IMR-90 (cell line): Measurements from ENCODE around the gene GCH1. TPM values are rescaled to one million over a fixed set of nuclear protein-coding genes. Genes with fewer than 3 reads are reported as not detected.
A peak's percentile ranks its signal among the peaks of the same experiment; 100 is the strongest.
"Not testable (repeated sequence)": the region's sequence is repeated elsewhere in the genome, so short reads cannot be mapped to it uniquely, and the experiment has no call there.

Experiments used
- ATAC-seq: fragments of 200-7000 bp; cut with Tn5 transposase; 2 replicates; pipeline ENCODE4 v1.9.1; 2020; ENCODE audit warnings: low read depth, mild to moderate bottlenecking, moderate library complexity
- BruUV-seq: library from RNA; stranded (reverse); fragments of 400-500 nt; replicated peaks from 2 replicates; lab custom pipeline; 2021; lab: Mats Ljungman, UMichigan
- CTCF ChIA-PET: fragments of 300-600 bp; formaldehyde crosslinking; extraction: SDS; loops from one replicate; lab custom pipeline; 2021; ENCODE audit warnings: antibody characterized with exemption; lab: Yijun Ruan, JAX
- POLR2A ChIA-PET: fragments of 300-600 bp; sonication (Branson Sonifier 250); formaldehyde crosslinking; loops from one replicate; lab custom pipeline; 2022; ENCODE audit warnings: antibody characterized with exemption; ENCODE audit not compliant: unreplicated experiment; lab: Charles Lee
- DNase-seq: peaks from one replicate; pipeline ENCODE4 v3.0.0; 2013
- H2AFZ ChIP-seq: replicated peaks from 2 replicates; pipeline ENCODE3; 2013; ENCODE audit warnings: low read length, mild to moderate bottlenecking; ENCODE audit not compliant: poor library complexity
- H2AK5ac ChIP-seq: 2 replicates; pipeline ENCODE4 v1.6.1; 2013; ENCODE audit warnings: low read depth, low read length, inconsistent platforms
- H2AK9ac ChIP-seq: replicated peaks from 2 replicates; pipeline ENCODE3; 2013; ENCODE audit warnings: mild to moderate bottlenecking, low read depth, low read length, moderate library complexity; ENCODE audit not compliant: poor library complexity
- H2BK120ac ChIP-seq: 2 replicates; pipeline ENCODE4 v1.6.1; 2013; ENCODE audit warnings: low read depth, low read length, inconsistent platforms
- H2BK15ac ChIP-seq: 3 replicates; pipeline ENCODE4 v1.6.1; 2013; ENCODE audit warnings: low read depth, low read length, inconsistent platforms
- H2BK20ac ChIP-seq: 2 replicates; pipeline ENCODE4 v1.6.1; 2013; ENCODE audit warnings: low read depth, mild to moderate bottlenecking, inconsistent platforms, low read length, moderate library complexity
- H2BK5ac ChIP-seq: 2 replicates; pipeline ENCODE4 v1.6.1; 2013; ENCODE audit warnings: mild to moderate bottlenecking, low read depth, low read length, inconsistent platforms; ENCODE audit not compliant: poor library complexity, severe bottlenecking
- H3K14ac ChIP-seq: replicated peaks from 2 replicates; pipeline ENCODE4 v1.6.1; 2013; ENCODE audit warnings: low read depth, low read length, inconsistent platforms
- H3K18ac ChIP-seq: 2 replicates; pipeline ENCODE4 v1.6.1; 2013; ENCODE audit warnings: low read depth, low read length, control low read depth
- H3K23ac ChIP-seq: 2 replicates; pipeline ENCODE4 v1.6.1; 2013; ENCODE audit warnings: low read depth, low read length, inconsistent platforms
- H3K27ac ChIP-seq: 2 replicates; pipeline ENCODE4 v1.5.1; 2013; ENCODE audit warnings: mild to moderate bottlenecking, control low read depth, low read length; ENCODE audit not compliant: insufficient read depth
- H3K27me3 ChIP-seq: 2 replicates; pipeline ENCODE4 v1.6.1; 2013; ENCODE audit warnings: low read length; ENCODE audit not compliant: control insufficient read depth, insufficient read depth
- H3K36me3 ChIP-seq: 2 replicates; pipeline ENCODE4 v1.6.1; 2013; ENCODE audit warnings: low read length, mixed read lengths; ENCODE audit not compliant: control insufficient read depth, insufficient read depth
- H3K4ac ChIP-seq: 2 replicates; pipeline ENCODE4 v1.6.1; 2013; ENCODE audit warnings: low read depth, low read length, inconsistent platforms
- H3K4me1 ChIP-seq: 2 replicates; pipeline ENCODE4 v1.6.1; 2013; ENCODE audit warnings: low read length, mixed read lengths; ENCODE audit not compliant: control insufficient read depth, insufficient read depth
- H3K4me2 ChIP-seq: 2 replicates; pipeline ENCODE4 v1.6.1; 2013; ENCODE audit warnings: low read depth, mild to moderate bottlenecking, control low read depth, low read length, moderate library complexity
- H3K4me3 ChIP-seq: 2 replicates; pipeline ENCODE4 v1.5.1; 2013; ENCODE audit warnings: low read depth, mild to moderate bottlenecking, control low read depth, low read length, moderate library complexity; ENCODE audit not compliant: insufficient read depth
- H3K56ac ChIP-seq: 2 replicates; pipeline ENCODE4 v1.6.1; 2013; ENCODE audit warnings: low read length, inconsistent platforms; ENCODE audit not compliant: insufficient read depth; ENCODE audit errors: extremely low read depth
- H3K79me1 ChIP-seq, 2 experiments: 2 replicates each; pipeline ENCODE4 v1.6.1; 2013; ENCODE audit warnings: low read length in 2 of 2, inconsistent platforms in 1 of 2, low read depth in 1 of 2
- H3K9ac ChIP-seq: 2 replicates; pipeline ENCODE4 v1.6.1; 2013; ENCODE audit warnings: low read depth, low read length, control low read depth
- H3K9me1 ChIP-seq: 2 replicates; pipeline ENCODE4 v1.6.1; 2013; ENCODE audit warnings: low read length, inconsistent platforms; ENCODE audit not compliant: insufficient read depth
- H3K9me3 ChIP-seq: 2 replicates; pipeline ENCODE4 v1.6.1; 2013; ENCODE audit warnings: low read length; ENCODE audit not compliant: control insufficient read depth, insufficient read depth
- H4K20me1 ChIP-seq: 2 replicates; pipeline ENCODE4 v1.6.1; 2013; ENCODE audit warnings: low read length, inconsistent platforms; ENCODE audit not compliant: insufficient read depth
- H4K5ac ChIP-seq: 2 replicates; pipeline ENCODE4 v1.6.1; 2013; ENCODE audit warnings: mild to moderate bottlenecking, low read depth, low read length, control low read depth
- H4K8ac ChIP-seq, 2 experiments: 2 replicates each; pipeline ENCODE4 v1.6.1; 2013; ENCODE audit warnings: low read depth in 2 of 2, low read length in 2 of 2, control low read depth in 1 of 2, inconsistent platforms in 1 of 2
- H4K91ac ChIP-seq: 2 replicates; pipeline ENCODE4 v1.6.1; 2013; ENCODE audit warnings: low read depth, low read length, inconsistent platforms; ENCODE audit not compliant: insufficient read depth
- CEBPB ChIP-seq: IDR thresholded peaks from 2 replicates; pipeline ENCODE4 v1.6.1; 2012; ENCODE audit warnings: low read depth, low read length, improper control_type of control experiment
- ELK1 ChIP-seq: fragments of 150-350 bp; IDR thresholded peaks from 2 replicates; pipeline ENCODE4 v1.6.1; 2016; ENCODE audit warnings: low read depth, mild to moderate bottlenecking, low read length, moderate library complexity, borderline replicate concordance
- USF2 ChIP-seq: fragments of 150-350 bp; IDR thresholded peaks from 2 replicates; pipeline ENCODE4 v1.6.1; 2017; ENCODE audit warnings: mild to moderate bottlenecking, antibody characterized with exemption, low read length, low read depth
- WGBS, 2 experiments: methylation state at CpG; one replicate each; pipeline versions ENCODE4 v1.1.5 to v1.1.7; 2013; ENCODE audit warnings: missing lambda C conversion rate in 2 of 2; ENCODE audit not compliant: insufficient read length in 1 of 2; ENCODE audit errors: extremely low coverage in 2 of 2; 5-methylcytosine and 5-hydroxymethylcytosine counted together
- dilution Hi-C: fragments of 300-500 bp; cut with HindIII; formaldehyde crosslinking; loops from one replicate; pipeline ENCODE4 v1.14.3; 2018; ENCODE audit warnings: low sequenced_read_pairs; ENCODE audit not compliant: unreplicated experiment
- in situ Hi-C: fragments of 300-500 bp; cut with MboI; formaldehyde crosslinking; loops from 3 replicates; pipeline ENCODE4 v1.14.3; 2019; ENCODE audit warnings: low sequenced_read_pairs, inconsistent platforms, mixed read lengths
- intact Hi-C: fragments of 100-400 bp; cut with micrococcal nuclease; formaldehyde crosslinking; loops from 2 replicates; pipeline ENCODE4 v1.10.0; 2022
- polyA plus RNA-seq, 3 experiments: library from polyadenylated mRNA; depleted of rRNA; stranded (reverse); fragments of >200 nt; gene quantifications; 2 replicates each; pipeline ENCODE4 v1.2.3, GENCODE V29; 2012; ENCODE audit warnings: low replicate concordance in 1 of 3
- total RNA-seq: library from RNA; depleted of rRNA; stranded (reverse); fragments of >200 nt; gene quantifications from 2 replicates; pipeline ENCODE4 v1.2.3, GENCODE V29; 2012

GCH1 gene
- total and polyA plus RNA-seq, 2 of the 4 experiments (the other 2 are of a cell fraction): 0.54 to 0.74 TPM

GRCh38 chr14:54899573-54899972, 3.1 kb downstream of the GCH1 start:
- no peaks in the 10 kb centered on the region for H3K9me3 ChIP-seq
- no peak overlapping the region for H3K18ac ChIP-seq
- no peak overlapping the region for H3K4me3 ChIP-seq
- H3K56ac ChIP-seq: no peak overlapping the region
- no peak overlapping the region for H3K4me2 ChIP-seq
- no peak overlapping the region for H3K9ac ChIP-seq
- DNase-seq (no peak), ATAC-seq (no peak)
- no peak overlapping the region for H4K5ac ChIP-seq
- H3K14ac ChIP-seq: no peak overlapping the region
- H3K23ac ChIP-seq: no peak overlapping the region
- no peak overlapping the region for H2BK120ac ChIP-seq
- no TSS peak for BruUV-seq
- no peaks in the 10 kb centered on the region for H4K20me1 ChIP-seq
- no peak overlapping the region for H2BK20ac ChIP-seq
- H2AK5ac ChIP-seq: no peak overlapping the region
- no peak overlapping the region for H2BK15ac ChIP-seq
- H3K27ac ChIP-seq: no peak overlapping the region
- WGBS, 2 experiments: no CpG with 5 or more reads among the region's 5 CpGs
- no peak overlapping the region for H2AK9ac ChIP-seq
- intact Hi-C loops: no loop called here
- H3K9me1 ChIP-seq: no peaks in the 10 kb centered on the region; the same call in 1 of the 2 replicates
- no peak overlapping the region for H2AFZ ChIP-seq
- no peak overlapping the region for H2BK5ac ChIP-seq
- H4K91ac ChIP-seq: no peak overlapping the region
- dilution Hi-C loops: no loop called here
- H3K36me3 ChIP-seq: no peaks in the 10 kb centered on the region
- no peaks in the 10 kb centered on the region for H3K79me1 ChIP-seq
- no peaks in the 10 kb centered on the region; the same call in 1 of the 2 replicates for H3K27me3 ChIP-seq
- in situ Hi-C loops: no loop called here
- H3K4me1 ChIP-seq: peaks cover 2% of the 10 kb centered on the region; the same call in 1 of the 2 replicates
- ChIA-PET POLR2A (no interaction called here), CTCF (interaction anchor here (0.7 kb wide), 1 partner anchor 691 kb away, joined by 8 read pairs; no protein-coding TSS in a partner anchor)
- H4K8ac ChIP-seq: no peak overlapping the region
- TF ChIP-seq USF2: no peak
- peak; percentile 23; the same call in 1 of the 2 replicates for TF ChIP-seq CEBPB
- TF ChIP-seq ELK1: no peak
- H3K4ac ChIP-seq: no peak overlapping the region

- H3K23ac ChIP-seq, H3K9ac ChIP-seq, H2AFZ ChIP-seq, CTCF ChIA-PET, H3K4me2 ChIP-seq, H3K27ac ChIP-seq, H3K27me3 ChIP-seq, H3K9me3 ChIP-seq, H3K79me1 ChIP-seq, H3K4ac ChIP-seq, H4K91ac ChIP-seq, BruUV-seq, H2BK5ac ChIP-seq, H2BK20ac ChIP-seq, H4K8ac ChIP-seq, H3K9me1 ChIP-seq, H3K56ac ChIP-seq, H3K14ac ChIP-seq, H3K18ac ChIP-seq, H3K4me3 ChIP-seq, H2AK5ac ChIP-seq, POLR2A ChIA-PET, H2BK120ac ChIP-seq, in situ Hi-C loops, H3K36me3 ChIP-seq, dilution Hi-C loops, H2AK9ac ChIP-seq, H4K20me1 ChIP-seq, H4K5ac ChIP-seq, H3K4me1 ChIP-seq, intact Hi-C loops: not testable (repeated sequence)
- DNase-seq: peak; percentile 82
- peak overlapping the region; percentile 14; the same call in 1 of the 3 replicates for H2BK15ac ChIP-seq
- WGBS, 2 experiments: 100% methylated on average over 2 of the region's 5 CpGs; no CpG with 5 or more reads in 1 of the 2 experiments
- ATAC-seq: peak; percentile 12; the same call in 1 of the 2 replicates
These were observed 4.6 kb downstream of the GCH1 start for GRCh38 chr14:54897809-54898555.
